ENCODE data around the gene CUTA. TPM values are rescaled to one million over a fixed set of nuclear protein-coding genes. Genes with fewer than 3 reads are reported as not detected.
"Not testable (repeated sequence)": the region's sequence is repeated elsewhere in the genome, so short reads cannot be mapped to it uniquely, and the experiment has no call there.

The CUTA gene
- total and polyA plus RNA-seq, 4 donors = 88.7 to 275 (median 128) TPM

- no peak overlapping the region for H3K4me3 ChIP-seq
- H3K9me3 ChIP-seq (ENCODE audit: control insufficient read depth in 4 of 4, insufficient read depth in 3 of 4, low read length in 3 of 4) = no peaks in the 10 kb centered on the region
- WGBS, 2 donors = 37 to 53% methylated on average over 5 of the region's 5 CpGs
- no peak for DNase-seq
- H3K27me3 ChIP-seq (ENCODE audit: control insufficient read depth in 3 of 3, insufficient read depth in 3 of 3, low read length in 2 of 3) = no peaks in the 10 kb centered on the region
- TF ChIP-seq, protein P1, sequence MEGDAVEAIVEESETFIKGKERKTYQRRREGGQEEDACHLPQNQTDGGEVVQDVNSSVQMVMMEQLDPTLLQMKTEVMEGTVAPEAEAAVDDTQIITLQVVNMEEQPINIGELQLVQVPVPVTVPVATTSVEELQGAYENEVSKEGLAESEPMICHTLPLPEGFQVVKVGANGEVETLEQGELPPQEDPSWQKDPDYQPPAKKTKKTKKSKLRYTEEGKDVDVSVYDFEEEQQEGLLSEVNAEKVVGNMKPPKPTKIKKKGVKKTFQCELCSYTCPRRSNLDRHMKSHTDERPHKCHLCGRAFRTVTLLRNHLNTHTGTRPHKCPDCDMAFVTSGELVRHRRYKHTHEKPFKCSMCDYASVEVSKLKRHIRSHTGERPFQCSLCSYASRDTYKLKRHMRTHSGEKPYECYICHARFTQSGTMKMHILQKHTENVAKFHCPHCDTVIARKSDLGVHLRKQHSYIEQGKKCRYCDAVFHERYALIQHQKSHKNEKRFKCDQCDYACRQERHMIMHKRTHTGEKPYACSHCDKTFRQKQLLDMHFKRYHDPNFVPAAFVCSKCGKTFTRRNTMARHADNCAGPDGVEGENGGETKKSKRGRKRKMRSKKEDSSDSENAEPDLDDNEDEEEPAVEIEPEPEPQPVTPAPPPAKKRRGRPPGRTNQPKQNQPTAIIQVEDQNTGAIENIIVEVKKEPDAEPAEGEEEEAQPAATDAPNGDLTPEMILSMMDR (IDR thresholded peaks at IDR 0.05; ENCODE audit: control extremely low read depth, extremely low read depth) = no peak
- no peak for ATAC-seq (ENCODE audit: insufficient read depth, low FRiP score)
- no peaks in the 10 kb centered on the region for H3K36me3 ChIP-seq (ENCODE audit: control insufficient read depth in 4 of 4, insufficient read depth in 4 of 4, low read length in 4 of 4)
- H3K27ac ChIP-seq (ENCODE audit: low read depth in 1 of 2, low read length in 1 of 2) = no peak overlapping the region
- H3K9ac ChIP-seq (ENCODE audit: insufficient read depth in 1 of 2, low read length in 2 of 2) = no peak overlapping the region
- peaks cover 0 to 18% (median 5%) of the 10 kb centered on the region in 5 donors for H3K4me1 ChIP-seq (ENCODE audit: control insufficient read depth in 5 of 5, insufficient read depth in 5 of 5, low read length in 5 of 5)
These were observed 45.3 kb downstream of the CUTA start for GRCh38 chr6:33372526-33373123.

DNA sequence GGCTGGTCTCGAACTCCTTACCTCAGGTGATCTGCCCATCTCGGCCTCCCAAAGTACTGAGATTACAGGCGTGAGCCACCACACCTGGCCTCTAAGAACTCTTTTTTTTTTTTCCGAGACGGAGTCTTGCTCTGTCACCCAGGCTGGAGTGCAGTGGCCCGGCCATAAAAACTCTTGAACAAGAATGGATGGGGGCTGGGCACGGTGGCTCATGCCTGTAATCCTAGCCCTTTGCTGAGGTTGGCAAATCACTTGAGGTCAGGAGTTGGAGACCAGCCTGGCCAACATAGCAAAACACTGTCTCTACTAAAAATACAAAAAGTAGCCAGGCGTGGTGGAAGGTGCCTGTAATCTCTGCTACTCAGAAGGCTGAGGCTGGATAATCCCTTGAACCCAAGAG lies 46.0 kb downstream of the CUTA start:
- not testable (repeated sequence) for H3K27me3 ChIP-seq (ENCODE audit: control insufficient read depth in 3 of 3, insufficient read depth in 3 of 3, low read length in 2 of 3); ATAC-seq (ENCODE audit: insufficient read depth, low FRiP score); H3K36me3 ChIP-seq (ENCODE audit: control insufficient read depth in 4 of 4, insufficient read depth in 4 of 4, low read length in 4 of 4); H3K9me3 ChIP-seq (ENCODE audit: control insufficient read depth in 4 of 4, insufficient read depth in 3 of 4, low read length in 3 of 4); H3K27ac ChIP-seq (ENCODE audit: low read depth in 1 of 2, low read length in 1 of 2); H3K9ac ChIP-seq (ENCODE audit: insufficient read depth in 1 of 2, low read length in 2 of 2); H3K4me3 ChIP-seq; DNase-seq
- 77 to 93% methylated on average over 8 of the region's 8 CpGs for WGBS, 2 donors
- peaks cover 0 to 18% (median 5%) of the 10 kb centered on the region in 5 donors for H3K4me1 ChIP-seq (ENCODE audit: control insufficient read depth in 5 of 5, insufficient read depth in 5 of 5, low read length in 5 of 5)

- not testable (repeated sequence) for H3K9me3 ChIP-seq (ENCODE audit: control insufficient read depth in 4 of 4, insufficient read depth in 3 of 4, low read length in 3 of 4); H3K36me3 ChIP-seq (ENCODE audit: control insufficient read depth in 4 of 4, insufficient read depth in 4 of 4, low read length in 4 of 4); DNase-seq; H3K27me3 ChIP-seq (ENCODE audit: control insufficient read depth in 3 of 3, insufficient read depth in 3 of 3, low read length in 2 of 3); H3K4me1 ChIP-seq (ENCODE audit: control insufficient read depth in 5 of 5, insufficient read depth in 5 of 5, low read length in 5 of 5); H3K27ac ChIP-seq (ENCODE audit: low read depth in 1 of 2, low read length in 1 of 2); H3K9ac ChIP-seq (ENCODE audit: insufficient read depth in 1 of 2, low read length in 2 of 2); H3K4me3 ChIP-seq; ATAC-seq (ENCODE audit: insufficient read depth, low FRiP score)
- 89 to 91% methylated on average over 4 to 5 of the region's 5 CpGs for WGBS, 2 donors
These were observed 50.2 kb downstream of the CUTA start for GRCh38 chr6:33367715-33368025.

- ATAC-seq (ENCODE audit: insufficient read depth, low FRiP score) = no peak
- Histone ChIP-seq H3K9ac (ENCODE audit: insufficient read depth in 1 of 2, low read length in 2 of 2) (no peak overlapping the region), H3K27me3 (ENCODE audit: control insufficient read depth in 3 of 3, insufficient read depth in 3 of 3, low read length in 2 of 3) (no peaks in the 10 kb centered on the region), H3K4me3 (no peak overlapping the region), H3K36me3 (ENCODE audit: control insufficient read depth in 4 of 4, insufficient read depth in 4 of 4, low read length in 4 of 4) (no peaks in the 10 kb centered on the region), H3K9me3 (ENCODE audit: control insufficient read depth in 4 of 4, insufficient read depth in 3 of 4, low read length in 3 of 4) (no peaks in the 10 kb centered on the region), H3K4me1 (ENCODE audit: control insufficient read depth in 5 of 5, insufficient read depth in 5 of 5, low read length in 5 of 5) (peaks cover 0 to 5% (median 0%) of the 10 kb centered on the region in 5 donors), H3K27ac (ENCODE audit: low read depth in 1 of 2, low read length in 1 of 2) (no peak overlapping the region)
- DNase-seq = no peak
- TF ChIP-seq, protein P1 (IDR thresholded peaks at IDR 0.05; ENCODE audit: control extremely low read depth, extremely low read depth) = no peak
- 78 to 87% methylated on average over 8 of the region's 8 CpGs for WGBS, 2 donors
These were observed 50.7 kb downstream of the CUTA start for GRCh38 chr6:33367009-33367714.

Small RNA genes lying within 50 kb of the gene (small RNA-seq; reads per million reads assigned to genes)
- gene RPL35AP4 (ENCODE audit: low replicate concordance) = not detected
- gene ZBTB9 (ENCODE audit: low replicate concordance) = not detected

Other genes starting within 250 kb of the CUTA start
- 1 to 10 TPM in 1 of 2 donors, under 1 TPM in 1; 0.77 to 2.4 TPM for gene COL11A2, start 225.6 kb downstream of the CUTA start, total RNA-seq
- gene COL11A2, start 225.6 kb downstream of the CUTA start, polyA plus RNA-seq = 1 to 10 TPM in 1 of 2 donors, under 1 TPM in 1; 0.32 to 1.0 TPM
- 10 to 100 TPM; 27.4 to 38.7 TPM for gene RXRB, start 217.4 kb downstream of the CUTA start, total RNA-seq
- 10 to 100 TPM; 28.6 to 33.6 TPM for gene RXRB, start 217.4 kb downstream of the CUTA start, polyA plus RNA-seq
- gene SLC39A7, start 217.2 kb downstream of the CUTA start, total RNA-seq = 100 to 1,000 TPM in 1 of 2 donors, 10 to 100 TPM in 1; 53.6 to 137 TPM
- 100 to 1,000 TPM in 1 of 2 donors, 10 to 100 TPM in 1; 63.4 to 164 TPM for gene SLC39A7, start 217.2 kb downstream of the CUTA start, polyA plus RNA-seq
- 10 to 100 TPM; 19.0 to 22.7 TPM for gene HSD17B8, start 213.5 kb downstream of the CUTA start, total RNA-seq
- gene HSD17B8, start 213.5 kb downstream of the CUTA start, polyA plus RNA-seq = 10 to 100 TPM; 19.6 to 19.7 TPM
- gene RING1, start 209.6 kb downstream of the CUTA start, total RNA-seq = 10 to 100 TPM; 30.0 to 46.6 TPM
- 10 to 100 TPM; 34.2 to 43.6 TPM for gene RING1, start 209.6 kb downstream of the CUTA start, polyA plus RNA-seq
- 10 to 100 TPM; 46.5 to 59.9 TPM for gene VPS52, start 146.2 kb downstream of the CUTA start, total RNA-seq
- 10 to 100 TPM; 37.3 to 41.3 TPM for gene VPS52, start 146.2 kb downstream of the CUTA start, polyA plus RNA-seq
- gene RPS18, start 146.0 kb downstream of the CUTA start, total RNA-seq = 1,000 to 10,000 TPM; 1,324 to 2,087 TPM
- gene RPS18, start 146.0 kb downstream of the CUTA start, polyA plus RNA-seq = 1,000 to 10,000 TPM; 3,902 to 8,495 TPM
- 10 to 100 TPM in 1 of 2 donors, 1 to 10 TPM in 1; 6.8 to 19.0 TPM for gene B3GALT4, start 141.0 kb downstream of the CUTA start, total RNA-seq
- 10 to 100 TPM; 11.2 to 16.8 TPM for gene B3GALT4, start 141.0 kb downstream of the CUTA start, polyA plus RNA-seq
- 10 to 100 TPM; 26.3 to 48.0 TPM for gene WDR46, start 128.9 kb downstream of the CUTA start, total RNA-seq
- gene WDR46, start 128.9 kb downstream of the CUTA start, polyA plus RNA-seq = 10 to 100 TPM; 47.3 to 47.6 TPM
- gene PFDN6, start 128.5 kb downstream of the CUTA start, total RNA-seq = 10 to 100 TPM; 21.8 to 42.2 TPM
- gene PFDN6, start 128.5 kb downstream of the CUTA start, polyA plus RNA-seq = 100 to 1,000 TPM; 113 to 377 TPM
- 10 to 100 TPM; 74.7 to 93.7 TPM for gene RGL2, start 119.2 kb downstream of the CUTA start, total RNA-seq
- gene RGL2, start 119.2 kb downstream of the CUTA start, polyA plus RNA-seq = 10 to 100 TPM; 72.2 to 75.4 TPM
- 100 to 1,000 TPM; 155 to 241 TPM for gene TAPBP, start 104.0 kb downstream of the CUTA start, total RNA-seq
- 10 to 100 TPM; 78.7 to 78.9 TPM for gene TAPBP, start 104.0 kb downstream of the CUTA start, polyA plus RNA-seq
- 10 to 100 TPM; 22.5 to 25.7 TPM for gene ZBTB22, start 100.4 kb downstream of the CUTA start, total RNA-seq
- 10 to 100 TPM; 16.4 to 19.2 TPM for gene ZBTB22, start 100.4 kb downstream of the CUTA start, polyA plus RNA-seq
- 10 to 100 TPM; 23.8 to 38.5 TPM for gene DAXX, start 95.1 kb downstream of the CUTA start, total RNA-seq
- 10 to 100 TPM; 32.8 to 36.3 TPM for gene DAXX, start 95.1 kb downstream of the CUTA start, polyA plus RNA-seq
- gene KIFC1, start 26.3 kb downstream of the CUTA start, total RNA-seq = 1 to 10 TPM; 2.1 to 4.4 TPM
- 1 to 10 TPM; 2.6 to 2.7 TPM for gene KIFC1, start 26.3 kb downstream of the CUTA start, polyA plus RNA-seq
- gene PHF1, start 7.1 kb downstream of the CUTA start, total RNA-seq = 10 to 100 TPM; 30.9 to 49.3 TPM
- gene PHF1, start 7.1 kb downstream of the CUTA start, polyA plus RNA-seq = 100 to 1,000 TPM in 1 of 2 donors, 10 to 100 TPM in 1; 40.8 to 121 TPM
- 10 to 100 TPM; 10.8 to 32.0 TPM for gene SYNGAP1, start 2.0 kb upstream of the CUTA start, total RNA-seq
- gene SYNGAP1, start 2.0 kb upstream of the CUTA start, polyA plus RNA-seq = 10 to 100 TPM in 1 of 2 donors, 1 to 10 TPM in 1; 9.2 to 13.2 TPM
- gene ZBTB9, start 36.5 kb upstream of the CUTA start, total RNA-seq = 1 to 10 TPM; 4.0 to 7.9 TPM
- 1 to 10 TPM; 4.1 to 4.8 TPM for gene ZBTB9, start 36.5 kb upstream of the CUTA start, polyA plus RNA-seq
- gene BAK1, start 162.2 kb upstream of the CUTA start, total RNA-seq = 10 to 100 TPM in 1 of 2 donors, 1 to 10 TPM in 1; 7.4 to 23.2 TPM
- gene BAK1, start 162.2 kb upstream of the CUTA start, polyA plus RNA-seq = 10 to 100 TPM; 14.6 to 25.6 TPM
- 10 to 100 TPM; 39.7 to 89.5 TPM for gene ITPR3, start 203.2 kb upstream of the CUTA start, total RNA-seq
- gene ITPR3, start 203.2 kb upstream of the CUTA start, polyA plus RNA-seq = 10 to 100 TPM; 36.7 to 49.1 TPM

Measured in lung (tissue), 13 donors.